Astrocyte (in vitro differentiated cells and primary cell): ENCODE data around the gene RAB3GAP2. TPM values are rescaled to one million over a fixed set of nuclear protein-coding genes. Genes with fewer than 3 reads are reported as not detected.
A peak's percentile ranks its signal among the peaks of the same experiment; 100 is the strongest.

ENCODE experiments used
- DNase-seq: peaks from one replicate; pipeline ENCODE4 v3.0.0-alpha.2; 2010; ENCODE audit warnings: low read depth
- FAIRE-seq: peaks from 2 replicates; lab custom pipeline; 2011; peaks lifted over from hg19 to GRCh38; lab: Jason Lieb, UNC
- H2AFZ ChIP-seq: 2 replicates; pipeline ENCODE4 v1.6.0; 2012; ENCODE audit warnings: low read depth, low read length, inconsistent platforms
- H3K27ac ChIP-seq: 2 replicates; pipeline ENCODE4 v1.5.1; 2011; ENCODE audit warnings: low read depth, low read length, inconsistent platforms
- H3K27me3 ChIP-seq: 2 replicates; pipeline ENCODE4 v1.6.0; 2011; ENCODE audit warnings: low read length, inconsistent platforms; ENCODE audit not compliant: insufficient read depth
- H3K36me3 ChIP-seq: 2 replicates; pipeline ENCODE4 v1.5.1; 2011; ENCODE audit warnings: low read length, inconsistent platforms; ENCODE audit not compliant: insufficient read depth
- H3K4me1 ChIP-seq: 2 replicates; pipeline ENCODE4 v1.5.1; 2011; ENCODE audit warnings: low read length, inconsistent platforms; ENCODE audit not compliant: insufficient read depth
- H3K4me2 ChIP-seq: 2 replicates; pipeline ENCODE4 v1.6.0; 2012; ENCODE audit warnings: low read length, inconsistent platforms
- H3K4me3 ChIP-seq: 2 replicates; pipeline ENCODE4 v1.5.1; 2011; ENCODE audit warnings: low read depth, mild to moderate bottlenecking, low read length, inconsistent platforms; ENCODE audit not compliant: insufficient read depth
- H3K79me2 ChIP-seq: 2 replicates; pipeline ENCODE4 v1.6.0; 2012; ENCODE audit warnings: mild to moderate bottlenecking, low read length, inconsistent platforms; ENCODE audit not compliant: insufficient read depth
- H3K9ac ChIP-seq: 2 replicates; pipeline ENCODE4 v1.6.0; 2012; ENCODE audit warnings: mild to moderate bottlenecking, low read length, inconsistent platforms
- H3K9me3 ChIP-seq: 2 replicates; pipeline ENCODE4 v1.5.1; 2012; ENCODE audit warnings: low read depth, mild to moderate bottlenecking, low read length, inconsistent platforms; ENCODE audit not compliant: insufficient read depth
- H4K20me1 ChIP-seq: 2 replicates; pipeline ENCODE4 v1.6.0; 2012; ENCODE audit warnings: low read length, inconsistent platforms; ENCODE audit not compliant: insufficient read depth
- H3K27ac Mint-ChIP-seq: one replicate; pipeline ENCODE4 v1.8.0; 2021; ENCODE audit warnings: mild to moderate bottlenecking, mixed read lengths; ENCODE audit not compliant: unreplicated experiment
- H3K27me3 Mint-ChIP-seq: one replicate; pipeline ENCODE4 v1.8.0; 2021; ENCODE audit warnings: low read depth, mixed read lengths; ENCODE audit not compliant: unreplicated experiment
- H3K36me3 Mint-ChIP-seq: one replicate; pipeline ENCODE4 v1.8.0; 2021; ENCODE audit warnings: low read depth, mixed read lengths; ENCODE audit not compliant: unreplicated experiment
- H3K4me1 Mint-ChIP-seq: one replicate; pipeline ENCODE4 v1.8.0; 2021; ENCODE audit warnings: low read depth, mixed read lengths; ENCODE audit not compliant: unreplicated experiment
- H3K4me3 Mint-ChIP-seq: one replicate; pipeline ENCODE4 v1.8.0; 2021; ENCODE audit warnings: mild to moderate bottlenecking, moderate library complexity, mixed read lengths; ENCODE audit not compliant: unreplicated experiment
- H3K9me3 Mint-ChIP-seq: one replicate; pipeline ENCODE4 v1.8.0; 2021; ENCODE audit warnings: mild to moderate bottlenecking, mixed read lengths; ENCODE audit not compliant: unreplicated experiment
- EZH2 ChIP-seq: IDR thresholded peaks from 2 replicates; pipeline ENCODE4 v1.6.1; 2012; ENCODE audit warnings: mild to moderate bottlenecking, low read length, inconsistent platforms; ENCODE audit not compliant: insufficient read depth
- total RNA-seq: library from RNA; stranded (reverse); gene quantifications from 2 replicates; pipeline ENCODE4 v1.2.1, GENCODE V29; 2021
- TF ChIP-seq, protein P1 (sequence below): IDR thresholded peaks from 2 replicates; pipeline ENCODE4 v1.5.1; 2011; ENCODE audit warnings: low read depth, mild to moderate bottlenecking, inconsistent platforms, low read length, moderate library complexity; ENCODE audit not compliant: insufficient read depth

Gene RAB3GAP2
- total RNA-seq, 1 donor from 2014 or later, result 68.1 TPM

DNA sequence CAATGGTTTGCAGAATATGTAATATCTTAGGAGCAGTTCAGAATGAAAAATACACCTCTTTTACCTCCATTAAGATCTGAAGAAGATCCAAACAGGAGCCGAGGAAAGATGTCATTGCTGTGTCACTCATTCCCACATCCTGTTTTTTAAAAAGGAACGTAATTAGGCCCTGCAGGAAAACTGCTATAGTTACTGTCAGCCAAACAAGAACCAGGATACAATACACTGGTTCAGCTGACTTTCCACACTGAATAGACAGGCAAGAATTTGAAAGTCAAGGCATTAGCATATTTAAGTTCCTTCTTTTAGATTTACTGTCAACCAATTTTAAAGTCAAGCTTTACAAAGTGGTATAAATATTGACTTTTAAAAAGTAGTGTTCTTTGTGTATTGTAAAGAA, 114.5 kb downstream of the RAB3GAP2 start:
- Mint-ChIP-seq H3K27me3 (no peaks in the 10 kb centered on the region), H3K9me3 (no peaks in the 10 kb centered on the region), H3K4me3 (no peak overlapping the region), H3K36me3 (peaks cover 14% of the 10 kb centered on the region), H3K4me1 (peaks cover 3% of the 10 kb centered on the region), H3K27ac (no peak overlapping the region)
- DNase-seq, result no peak
- Histone ChIP-seq H3K9ac (no peak overlapping the region), H3K79me2 (no peaks in the 10 kb centered on the region), H2AFZ (no peak overlapping the region), H3K9me3 (no peaks in the 10 kb centered on the region), H4K20me1 (no peaks in the 10 kb centered on the region), H3K4me1 (no peaks in the 10 kb centered on the region), H3K4me2 (no peak overlapping the region), H3K27me3 (no peaks in the 10 kb centered on the region), H3K36me3 (peaks cover 43% of the 10 kb centered on the region), H3K27ac (no peak overlapping the region), H3K4me3 (no peak overlapping the region)
- TF ChIP-seq, protein P1, sequence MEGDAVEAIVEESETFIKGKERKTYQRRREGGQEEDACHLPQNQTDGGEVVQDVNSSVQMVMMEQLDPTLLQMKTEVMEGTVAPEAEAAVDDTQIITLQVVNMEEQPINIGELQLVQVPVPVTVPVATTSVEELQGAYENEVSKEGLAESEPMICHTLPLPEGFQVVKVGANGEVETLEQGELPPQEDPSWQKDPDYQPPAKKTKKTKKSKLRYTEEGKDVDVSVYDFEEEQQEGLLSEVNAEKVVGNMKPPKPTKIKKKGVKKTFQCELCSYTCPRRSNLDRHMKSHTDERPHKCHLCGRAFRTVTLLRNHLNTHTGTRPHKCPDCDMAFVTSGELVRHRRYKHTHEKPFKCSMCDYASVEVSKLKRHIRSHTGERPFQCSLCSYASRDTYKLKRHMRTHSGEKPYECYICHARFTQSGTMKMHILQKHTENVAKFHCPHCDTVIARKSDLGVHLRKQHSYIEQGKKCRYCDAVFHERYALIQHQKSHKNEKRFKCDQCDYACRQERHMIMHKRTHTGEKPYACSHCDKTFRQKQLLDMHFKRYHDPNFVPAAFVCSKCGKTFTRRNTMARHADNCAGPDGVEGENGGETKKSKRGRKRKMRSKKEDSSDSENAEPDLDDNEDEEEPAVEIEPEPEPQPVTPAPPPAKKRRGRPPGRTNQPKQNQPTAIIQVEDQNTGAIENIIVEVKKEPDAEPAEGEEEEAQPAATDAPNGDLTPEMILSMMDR, result no peak
- TF ChIP-seq EZH2, result no peak
- FAIRE-seq, result peak; percentile 47

DNA sequence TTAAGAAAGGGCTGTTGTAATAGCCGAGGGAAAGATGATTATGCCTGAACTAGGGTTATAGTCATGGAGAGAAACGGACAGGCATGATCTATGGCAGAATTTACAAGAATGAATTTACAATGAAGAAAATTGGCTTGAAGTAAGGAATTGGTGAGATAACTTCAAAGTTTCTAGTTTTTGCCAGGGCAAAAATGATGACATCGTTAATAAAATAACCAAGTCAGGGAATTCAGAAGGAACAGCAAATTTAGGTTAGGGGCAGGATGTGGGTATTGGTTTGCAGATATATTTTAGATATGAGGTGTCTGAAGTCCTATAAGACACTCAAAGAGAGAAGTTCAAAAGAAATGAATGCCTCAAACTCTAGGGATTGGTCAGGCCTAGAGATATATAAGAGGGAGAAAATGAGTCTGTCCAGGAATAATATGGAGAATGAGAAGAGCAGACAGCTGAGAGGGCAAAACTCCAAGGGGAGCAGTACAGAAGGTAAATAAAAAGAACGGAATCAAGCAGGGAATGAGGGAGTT, 115.6 kb downstream of the RAB3GAP2 start:
- no peak for FAIRE-seq
- no peaks in the 10 kb centered on the region for H3K79me2 ChIP-seq
- H3K27me3 Mint-ChIP-seq, result no peaks in the 10 kb centered on the region
- H3K36me3 Mint-ChIP-seq, result peaks cover 14% of the 10 kb centered on the region
- no peaks in the 10 kb centered on the region for H3K9me3 ChIP-seq
- H2AFZ ChIP-seq, result no peak overlapping the region
- peaks cover 48% of the 10 kb centered on the region for H3K36me3 ChIP-seq
- H4K20me1 ChIP-seq, result no peaks in the 10 kb centered on the region
- H3K9ac ChIP-seq, result no peak overlapping the region
- no peak overlapping the region for H3K27ac ChIP-seq
- no peaks in the 10 kb centered on the region for H3K27me3 ChIP-seq
- H3K4me1 ChIP-seq, result no peaks in the 10 kb centered on the region
- H3K4me3 Mint-ChIP-seq, result no peak overlapping the region
- TF ChIP-seq EZH2, result no peak
- TF ChIP-seq, protein P1, result no peak
- H3K4me2 ChIP-seq, result no peak overlapping the region
- peaks cover 5% of the 10 kb centered on the region for H3K4me1 Mint-ChIP-seq
- DNase-seq, result no peak
- no peak overlapping the region for H3K27ac Mint-ChIP-seq
- no peaks in the 10 kb centered on the region for H3K9me3 Mint-ChIP-seq
- H3K4me3 ChIP-seq, result no peak overlapping the region

DNA sequence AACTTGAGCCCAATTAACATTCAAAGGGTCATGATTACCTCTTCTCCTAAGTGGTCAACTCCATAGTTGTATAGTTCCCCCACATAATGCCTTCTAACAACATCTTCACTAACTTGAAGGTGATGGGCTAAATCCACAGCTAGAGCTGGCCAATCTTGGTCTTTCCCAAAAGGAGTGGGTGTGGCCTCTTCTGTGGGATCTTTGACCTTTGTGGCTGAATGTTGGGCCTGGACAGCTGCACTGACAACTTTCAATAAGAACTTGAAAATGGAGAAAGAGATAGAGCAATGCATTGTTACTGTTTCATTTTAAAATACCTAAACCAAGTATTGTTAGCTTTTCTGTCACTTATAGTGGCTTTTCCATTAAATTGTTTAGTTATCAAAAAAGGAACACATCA, 119.1 kb downstream of the RAB3GAP2 start:
- H3K4me3 Mint-ChIP-seq, result no peak overlapping the region
- H3K36me3 ChIP-seq, result peaks cover 53% of the 10 kb centered on the region
- no peak for FAIRE-seq

More for the DNA sequence above, 119.1 kb downstream of the RAB3GAP2 start:
- Mint-ChIP-seq H3K9me3 (no peaks in the 10 kb centered on the region), H3K27ac (no peak overlapping the region), H3K27me3 (no peaks in the 10 kb centered on the region), H3K36me3 (peaks cover 17% of the 10 kb centered on the region), H3K4me1 (peaks cover 9% of the 10 kb centered on the region)
- DNase-seq, result no peak
- TF ChIP-seq, protein P1, result no peak
- no peak for TF ChIP-seq EZH2
- Histone ChIP-seq H3K9me3 (no peaks in the 10 kb centered on the region), H2AFZ (no peak overlapping the region), H3K27me3 (no peaks in the 10 kb centered on the region), H3K27ac (no peak overlapping the region), H3K9ac (no peak overlapping the region), H3K4me3 (no peak overlapping the region), H4K20me1 (no peaks in the 10 kb centered on the region), H3K4me1 (no peaks in the 10 kb centered on the region), H3K4me2 (no peak overlapping the region), H3K79me2 (no peaks in the 10 kb centered on the region)
